Stimulated activated CD4-positive, alpha-beta T cell treated with anti-CD3 and anti-CD28 coated beads, Interleukin-12 subunit alpha, Interleukin-12 subunit beta, amount 100 ng/mL, for 48 hours (primary cell): Measurements from ENCODE around the gene APMAP.
"Not testable (repeated sequence)": the region's sequence is repeated elsewhere in the genome, so short reads cannot be mapped to it uniquely, and the experiment has no call there.

ENCODE experiments used
- DNase-seq, 3 donors: peaks; one replicate each; pipeline ENCODE4 v3.0.0-alpha.2; 2020; ENCODE audit warnings: low read depth in 2 of 3, low spot score in 1 of 3

The APMAP gene

GRCh38 chr20:25008388-25009217 lies 16.1 kb upstream of the APMAP start:
- DNase-seq, result no peak

- no peak for DNase-seq
Observed at GRCh38 chr20:25007491-25008305, 15.1 kb upstream of the APMAP start.

- no peak for DNase-seq
Observed at GRCh38 chr20:25006431-25007167, 14.0 kb upstream of the APMAP start.

GRCh38 chr20:25005661-25006060 lies 13.1 kb upstream of the APMAP start:
- no peak for DNase-seq

- DNase-seq, result no peak
Observed at GRCh38 chr20:25005220-25005619, 12.7 kb upstream of the APMAP start.

- no peak for DNase-seq
Observed at GRCh38 chr20:25003002-25003401, 10.5 kb upstream of the APMAP start.

- DNase-seq, result not testable (repeated sequence)
Observed at GRCh38 chr20:25001323-25001722, 8.8 kb upstream of the APMAP start.

- DNase-seq, result no peak
Observed at GRCh38 chr20:25000268-25000801, 7.8 kb upstream of the APMAP start.

GRCh38 chr20:24999568-24999967 lies 7.0 kb upstream of the APMAP start:
- no peak for DNase-seq

- no peak for DNase-seq
Observed at GRCh38 chr20:24998631-24999445, 6.3 kb upstream of the APMAP start.

GRCh38 chr20:24998121-24998520 lies 5.6 kb upstream of the APMAP start:
- no peak for DNase-seq

GRCh38 chr20:24996449-24997377 lies 4.2 kb upstream of the APMAP start:
- DNase-seq, result no peak

- no peak for DNase-seq
Observed at GRCh38 chr20:24995741-24996448, 3.3 kb upstream of the APMAP start.

- peak; percentile 71 to 94 (median 72) for DNase-seq
Observed at GRCh38 chr20:24994470-24995368, 2.2 kb upstream of the APMAP start.

GRCh38 chr20:24994186-24994465 lies 1.6 kb upstream of the APMAP start:
- no peak for DNase-seq

- DNase-seq, result no peak
Observed at GRCh38 chr20:24993337-24994185, 1.0 kb upstream of the APMAP start.

- peak in 1 of 3 donors; percentile 4 for DNase-seq
Observed at GRCh38 chr20:24991897-24992486, 559 bp downstream of the APMAP start.
